ENCODE measurements around the gene DDX1.

DNA sequence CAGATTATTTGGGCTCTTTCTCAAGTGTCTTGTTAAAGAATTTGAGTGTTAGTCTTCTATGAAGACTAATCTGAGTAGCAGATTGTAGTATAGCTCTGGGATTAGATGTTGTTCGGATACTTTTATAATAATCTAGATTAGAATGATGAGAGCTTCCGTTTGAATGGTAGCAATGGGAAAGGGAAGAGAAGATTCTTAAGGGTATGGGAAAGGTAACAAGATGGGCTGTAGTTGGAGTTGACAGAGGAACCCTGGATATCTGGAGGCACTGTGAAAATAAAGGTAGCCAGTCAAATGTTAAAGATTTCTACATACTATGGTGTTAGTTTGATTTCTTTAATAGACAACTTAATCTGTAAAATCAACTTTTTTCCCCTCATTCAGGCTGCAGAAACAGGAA lies 4.7 kb downstream of the DDX1 start:
- TF ChIP-seq, protein P1, sequence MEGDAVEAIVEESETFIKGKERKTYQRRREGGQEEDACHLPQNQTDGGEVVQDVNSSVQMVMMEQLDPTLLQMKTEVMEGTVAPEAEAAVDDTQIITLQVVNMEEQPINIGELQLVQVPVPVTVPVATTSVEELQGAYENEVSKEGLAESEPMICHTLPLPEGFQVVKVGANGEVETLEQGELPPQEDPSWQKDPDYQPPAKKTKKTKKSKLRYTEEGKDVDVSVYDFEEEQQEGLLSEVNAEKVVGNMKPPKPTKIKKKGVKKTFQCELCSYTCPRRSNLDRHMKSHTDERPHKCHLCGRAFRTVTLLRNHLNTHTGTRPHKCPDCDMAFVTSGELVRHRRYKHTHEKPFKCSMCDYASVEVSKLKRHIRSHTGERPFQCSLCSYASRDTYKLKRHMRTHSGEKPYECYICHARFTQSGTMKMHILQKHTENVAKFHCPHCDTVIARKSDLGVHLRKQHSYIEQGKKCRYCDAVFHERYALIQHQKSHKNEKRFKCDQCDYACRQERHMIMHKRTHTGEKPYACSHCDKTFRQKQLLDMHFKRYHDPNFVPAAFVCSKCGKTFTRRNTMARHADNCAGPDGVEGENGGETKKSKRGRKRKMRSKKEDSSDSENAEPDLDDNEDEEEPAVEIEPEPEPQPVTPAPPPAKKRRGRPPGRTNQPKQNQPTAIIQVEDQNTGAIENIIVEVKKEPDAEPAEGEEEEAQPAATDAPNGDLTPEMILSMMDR (IDR thresholded peaks at IDR 0.05; ENCODE audit: insufficient read depth, low read length): no peak
- TF ChIP-seq POLR2AphosphoS5 (IDR thresholded peaks at IDR 0.05; ENCODE audit: low read depth) (no peak), GABPA (IDR thresholded peaks at IDR 0.05; ENCODE audit: low read depth) (no peak)
- TF ChIP-seq, protein P2, sequence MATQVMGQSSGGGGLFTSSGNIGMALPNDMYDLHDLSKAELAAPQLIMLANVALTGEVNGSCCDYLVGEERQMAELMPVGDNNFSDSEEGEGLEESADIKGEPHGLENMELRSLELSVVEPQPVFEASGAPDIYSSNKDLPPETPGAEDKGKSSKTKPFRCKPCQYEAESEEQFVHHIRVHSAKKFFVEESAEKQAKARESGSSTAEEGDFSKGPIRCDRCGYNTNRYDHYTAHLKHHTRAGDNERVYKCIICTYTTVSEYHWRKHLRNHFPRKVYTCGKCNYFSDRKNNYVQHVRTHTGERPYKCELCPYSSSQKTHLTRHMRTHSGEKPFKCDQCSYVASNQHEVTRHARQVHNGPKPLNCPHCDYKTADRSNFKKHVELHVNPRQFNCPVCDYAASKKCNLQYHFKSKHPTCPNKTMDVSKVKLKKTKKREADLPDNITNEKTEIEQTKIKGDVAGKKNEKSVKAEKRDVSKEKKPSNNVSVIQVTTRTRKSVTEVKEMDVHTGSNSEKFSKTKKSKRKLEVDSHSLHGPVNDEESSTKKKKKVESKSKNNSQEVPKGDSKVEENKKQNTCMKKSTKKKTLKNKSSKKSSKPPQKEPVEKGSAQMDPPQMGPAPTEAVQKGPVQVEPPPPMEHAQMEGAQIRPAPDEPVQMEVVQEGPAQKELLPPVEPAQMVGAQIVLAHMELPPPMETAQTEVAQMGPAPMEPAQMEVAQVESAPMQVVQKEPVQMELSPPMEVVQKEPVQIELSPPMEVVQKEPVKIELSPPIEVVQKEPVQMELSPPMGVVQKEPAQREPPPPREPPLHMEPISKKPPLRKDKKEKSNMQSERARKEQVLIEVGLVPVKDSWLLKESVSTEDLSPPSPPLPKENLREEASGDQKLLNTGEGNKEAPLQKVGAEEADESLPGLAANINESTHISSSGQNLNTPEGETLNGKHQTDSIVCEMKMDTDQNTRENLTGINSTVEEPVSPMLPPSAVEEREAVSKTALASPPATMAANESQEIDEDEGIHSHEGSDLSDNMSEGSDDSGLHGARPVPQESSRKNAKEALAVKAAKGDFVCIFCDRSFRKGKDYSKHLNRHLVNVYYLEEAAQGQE (IDR thresholded peaks at IDR 0.05; ENCODE audit: insufficient replicate concordance, low read depth): no peak

Measured in HL-60 (cell line).